Activated CD4-positive, alpha-beta T cell treated with anti-CD3 and anti-CD28 coated beads, Interleukin-2, amount 10 ng/mL, durations not matched to agents 7 days and 5 days (primary cell): Measurements from ENCODE around the gene SH3BP5. TPM values are rescaled to one million over a fixed set of nuclear protein-coding genes. Genes with fewer than 3 reads are reported as not detected.

Source experiments
- CTCF ChIA-PET: fragments of 350-600 bp; sonication (Branson Sonifier 250); formaldehyde crosslinking; loops from one replicate; lab custom pipeline; 2021; ENCODE audit warnings: antibody characterized with exemption; lab: Charles Lee
- POLR2A ChIA-PET: fragments of 350-600 bp; sonication (Branson Sonifier 250); formaldehyde crosslinking; loops from one replicate; lab custom pipeline; 2021; ENCODE audit warnings: antibody characterized with exemption; lab: Charles Lee
- DNase-seq: peaks from one replicate; pipeline ENCODE4 v3.0.0-alpha.2; 2020
- H3K27ac Mint-ChIP-seq: one replicate; pipeline ENCODE4 v1.8.0; 2021; ENCODE audit warnings: mild to moderate bottlenecking, moderate library complexity, mixed read lengths
- H3K27me3 Mint-ChIP-seq: one replicate; pipeline ENCODE4 v1.8.0; 2021; ENCODE audit warnings: mixed read lengths
- H3K36me3 Mint-ChIP-seq: one replicate; pipeline ENCODE4 v1.8.0; 2021; ENCODE audit warnings: low read depth, mixed read lengths
- H3K4me1 Mint-ChIP-seq: one replicate; pipeline ENCODE4 v1.8.0; 2021; ENCODE audit warnings: mixed read lengths
- H3K4me3 Mint-ChIP-seq: one replicate; pipeline ENCODE4 v1.8.0; 2021; ENCODE audit warnings: mild to moderate bottlenecking, moderate library complexity, mixed read lengths
- H3K9me3 Mint-ChIP-seq: one replicate; pipeline ENCODE4 v1.8.0; 2021; ENCODE audit warnings: mixed read lengths
- total RNA-seq, 2 experiments: library from RNA; stranded (reverse); gene quantifications; one replicate each; pipeline ENCODE4 v1.2.3, GENCODE V29; 2021

The SH3BP5 gene
- total RNA-seq, 2 experiments from 2014 or later = 33.8 to 38.2 TPM

- Mint-ChIP-seq H3K27ac (no peak overlapping the region), H3K36me3 (peaks cover 35% of the 10 kb centered on the region), H3K27me3 (no peaks in the 10 kb centered on the region), H3K4me1 (peaks cover 32% of the 10 kb centered on the region), H3K4me3 (no peak overlapping the region), H3K9me3 (no peaks in the 10 kb centered on the region)
- POLR2A ChIA-PET = no interaction called here
- CTCF ChIA-PET = interaction anchor here (1.0 to 7.4 kb wide), 4 partner anchors 7 to 140 kb away, joined by 3 to 60 read pairs (median 40); partner anchors contain the start of gene SH3BP5
- DNase-seq = no peak
These were observed 67.9 kb downstream of the SH3BP5 start for GRCh38 chr3:15264486-15264885.

- Mint-ChIP-seq H3K27me3 (no peaks in the 10 kb centered on the region), H3K36me3 (peaks cover 35% of the 10 kb centered on the region), H3K4me3 (no peak overlapping the region), H3K4me1 (peaks cover 26% of the 10 kb centered on the region), H3K27ac (no peak overlapping the region), H3K9me3 (no peaks in the 10 kb centered on the region)
- ChIA-PET POLR2A (no interaction called here), CTCF (interaction anchor here (6.3 kb wide), 1 partner anchor 6 kb away, joined by 52 read pairs; no protein-coding TSS in a partner anchor)
- DNase-seq = no peak
These were observed 68.5 kb downstream of the SH3BP5 start for GRCh38 chr3:15263926-15264325.

- Mint-ChIP-seq H3K4me3 (no peak overlapping the region), H3K9me3 (no peaks in the 10 kb centered on the region), H3K4me1 (peaks cover 18% of the 10 kb centered on the region), H3K27me3 (no peaks in the 10 kb centered on the region), H3K36me3 (peaks cover 38% of the 10 kb centered on the region), H3K27ac (no peak overlapping the region)
- ChIA-PET POLR2A (no interaction called here), CTCF (interaction anchor here (0.6 to 1.2 kb wide), 2 partner anchors 83 to 86 kb away, joined by 3 read pairs; no protein-coding TSS in a partner anchor)
- DNase-seq = no peak
These were observed 69.3 kb downstream of the SH3BP5 start for GRCh38 chr3:15263120-15263519.

GRCh38 chr3:15262021-15262420 lies 70.4 kb downstream of the SH3BP5 start:
- no peaks in the 10 kb centered on the region for H3K9me3 Mint-ChIP-seq
- H3K27ac Mint-ChIP-seq = no peak overlapping the region
- peaks cover 45% of the 10 kb centered on the region for H3K36me3 Mint-ChIP-seq
- H3K4me1 Mint-ChIP-seq = peaks cover 14% of the 10 kb centered on the region
- CTCF ChIA-PET = interaction anchor here (1.2 kb wide), 1 partner anchor 87 kb away, joined by 3 read pairs; no protein-coding TSS in a partner anchor
- H3K27me3 Mint-ChIP-seq = no peaks in the 10 kb centered on the region
- POLR2A ChIA-PET = no interaction called here
- H3K4me3 Mint-ChIP-seq = no peak overlapping the region
- no peak for DNase-seq

GRCh38 chr3:15261274-15261673 lies 71.1 kb downstream of the SH3BP5 start:
- Mint-ChIP-seq H3K27me3 (no peaks in the 10 kb centered on the region), H3K27ac (no peak overlapping the region), H3K9me3 (no peaks in the 10 kb centered on the region), H3K4me3 (no peak overlapping the region), H3K36me3 (peaks cover 45% of the 10 kb centered on the region), H3K4me1 (peaks cover 12% of the 10 kb centered on the region)
- DNase-seq = no peak
- ChIA-PET CTCF (no interaction called here), POLR2A (no interaction called here)

GRCh38 chr3:15260531-15260930 lies 71.9 kb downstream of the SH3BP5 start:
- Mint-ChIP-seq H3K4me1 (peaks cover 7% of the 10 kb centered on the region), H3K27ac (no peak overlapping the region), H3K36me3 (peaks cover 49% of the 10 kb centered on the region), H3K9me3 (no peaks in the 10 kb centered on the region), H3K4me3 (no peak overlapping the region), H3K27me3 (no peaks in the 10 kb centered on the region)
- CTCF ChIA-PET = interaction anchor here (0.6 to 5.4 kb wide), 2 partner anchors 7 to 169 kb away, joined by 3 to 52 read pairs; no protein-coding TSS in a partner anchor
- POLR2A ChIA-PET = no interaction called here
- DNase-seq = no peak

GRCh38 chr3:15258720-15259119 lies 73.7 kb downstream of the SH3BP5 start:
- Mint-ChIP-seq H3K9me3 (no peaks in the 10 kb centered on the region), H3K4me1 (no peaks in the 10 kb centered on the region), H3K27ac (no peak overlapping the region), H3K27me3 (no peaks in the 10 kb centered on the region), H3K4me3 (no peak overlapping the region), H3K36me3 (peaks cover 52% of the 10 kb centered on the region)
- DNase-seq = no peak
- POLR2A ChIA-PET = no interaction called here
- CTCF ChIA-PET = interaction anchor here (0.6 to 5.4 kb wide), 4 partner anchors 8 to 90 kb away, joined by 3 to 52 read pairs (median 3); no protein-coding TSS in a partner anchor

GRCh38 chr3:15256861-15257341 lies 75.5 kb downstream of the SH3BP5 start:
- Mint-ChIP-seq H3K27me3 (no peaks in the 10 kb centered on the region), H3K36me3 (peaks cover 63% of the 10 kb centered on the region), H3K4me1 (peaks cover 4% of the 10 kb centered on the region), H3K9me3 (no peaks in the 10 kb centered on the region), H3K27ac (no peak overlapping the region), H3K4me3 (no peak overlapping the region)
- no peak for DNase-seq
- POLR2A ChIA-PET = no interaction called here
- CTCF ChIA-PET = interaction anchor here (0.7 to 5.4 kb wide), 4 partner anchors 10 to 134 kb away, joined by 3 to 52 read pairs (median 4); no protein-coding TSS in a partner anchor

- DNase-seq = no peak
- Mint-ChIP-seq H3K27ac (no peak overlapping the region), H3K36me3 (peaks cover 58% of the 10 kb centered on the region), H3K4me3 (no peak overlapping the region), H3K4me1 (peaks cover 4% of the 10 kb centered on the region), H3K9me3 (no peaks in the 10 kb centered on the region), H3K27me3 (no peaks in the 10 kb centered on the region)
- CTCF ChIA-PET = interaction anchor here (0.6 to 5.4 kb wide), 4 partner anchors 12 to 898 kb away, joined by 3 to 52 read pairs (median 4); no protein-coding TSS in a partner anchor
- POLR2A ChIA-PET = no interaction called here
These were observed 77.2 kb downstream of the SH3BP5 start for GRCh38 chr3:15255215-15255614.

GRCh38 chr3:15253023-15253697 lies 79.2 kb downstream of the SH3BP5 start:
- Mint-ChIP-seq H3K27ac (peak overlapping the region; percentile 38), H3K27me3 (no peaks in the 10 kb centered on the region), H3K4me1 (peaks cover 4% of the 10 kb centered on the region), H3K36me3 (peaks cover 44% of the 10 kb centered on the region), H3K4me3 (no peak overlapping the region), H3K9me3 (no peaks in the 10 kb centered on the region)
- DNase-seq = no peak
- POLR2A ChIA-PET = no interaction called here
- CTCF ChIA-PET = interaction anchor here (0.8 to 1.5 kb wide), 4 partner anchors 15 to 180 kb away, joined by 3 to 4 read pairs (median 3); no protein-coding TSS in a partner anchor

GRCh38 chr3:15246186-15246585 lies 86.2 kb downstream of the SH3BP5 start:
- POLR2A ChIA-PET = no interaction called here
- Mint-ChIP-seq H3K9me3 (no peaks in the 10 kb centered on the region), H3K27ac (no peak overlapping the region), H3K36me3 (peaks cover 36% of the 10 kb centered on the region), H3K4me3 (no peak overlapping the region), H3K4me1 (peaks cover 6% of the 10 kb centered on the region), H3K27me3 (no peaks in the 10 kb centered on the region)
- CTCF ChIA-PET = interaction anchor here (0.5 to 0.7 kb wide), 2 partner anchors 12 to 352 kb away, joined by 3 read pairs; no protein-coding TSS in a partner anchor
- no peak for DNase-seq

- peaks cover 32% of the 10 kb centered on the region for H3K36me3 Mint-ChIP-seq
- ChIA-PET CTCF (no interaction called here), POLR2A (no interaction called here)
- peaks cover 6% of the 10 kb centered on the region for H3K4me1 Mint-ChIP-seq
- no peaks in the 10 kb centered on the region for H3K27me3 Mint-ChIP-seq
- H3K4me3 Mint-ChIP-seq = no peak overlapping the region
- no peak overlapping the region for H3K27ac Mint-ChIP-seq
- no peak for DNase-seq
- no peaks in the 10 kb centered on the region for H3K9me3 Mint-ChIP-seq
These were observed 88.4 kb downstream of the SH3BP5 start for GRCh38 chr3:15243822-15244482.
